Measurements from ENCODE around the gene GSK3B. TPM values are rescaled to one million over a fixed set of nuclear protein-coding genes. Genes with fewer than 3 reads are reported as not detected.

Gene GSK3B
- total RNA-seq, 1 experiment from 2014 or later = 50.0 TPM

DNA sequence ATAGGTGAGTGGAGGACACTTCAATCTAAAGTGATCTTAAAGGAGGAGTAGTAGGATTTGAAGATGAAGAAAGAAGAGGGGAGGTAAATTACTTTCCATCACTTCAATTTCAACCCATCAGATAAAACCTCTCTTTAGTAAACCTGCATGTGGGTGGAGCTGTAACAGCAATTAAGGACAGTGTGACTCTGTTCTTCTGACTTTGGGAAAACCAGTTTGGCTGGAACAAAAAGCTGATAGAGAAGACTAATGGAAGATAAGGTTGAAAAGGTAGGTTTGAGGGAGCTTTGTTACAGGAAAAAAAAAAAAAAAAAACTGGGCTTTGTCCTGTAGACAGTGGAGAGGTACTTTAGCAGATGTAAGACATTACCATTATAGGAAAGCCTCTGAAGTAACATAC, 4.5 kb upstream of the GSK3B start:
- Histone ChIP-seq H3K9me3 (ENCODE audit: control insufficient read depth in 1 of 2, insufficient read depth in 1 of 2, low read depth in 1 of 2, low read length in 2 of 2) (no peaks in the 10 kb centered on the region), H3K36me3 (ENCODE audit: control insufficient read depth in 1 of 2, insufficient read depth in 2 of 2, low read length in 2 of 2) (no peaks in the 10 kb centered on the region), H3K4me3 (replicated peaks in 1 of 2; ENCODE audit: low read depth in 1 of 2, low read length in 2 of 2) (no peak overlapping the region), H2AFZ (ENCODE audit: low read depth, low read length, poor library complexity, severe bottlenecking) (no peak overlapping the region), H3K4me1 (ENCODE audit: control insufficient read depth in 1 of 2, insufficient read depth in 2 of 2, low read length in 2 of 2) (peaks cover 0 to 10% of the 10 kb centered on the region in 2 experiments; a peak in 3 of 4 replicates), H3K27ac (ENCODE audit: low read depth, low read length) (no peak overlapping the region), H3K4me2 (ENCODE audit: low read length) (no peak overlapping the region), H4K20me1 (ENCODE audit: insufficient read depth) (no peaks in the 10 kb centered on the region), H3K9me2 (ENCODE audit: insufficient read depth) (no peaks in the 10 kb centered on the region), H3K9ac (ENCODE audit: low read length) (no peak overlapping the region), H3K79me2 (ENCODE audit: insufficient read depth, low read length) (peaks cover 23% of the 10 kb centered on the region), H3K27me3 (ENCODE audit: insufficient read depth, low read length) (no peaks in the 10 kb centered on the region)
- RAD21 ChIA-PET (ENCODE audit: low non-redundant PET in 1 of 2, low total read pairs in 2 of 2, uncharacterized antibody in 2 of 2, unreplicated experiment in 2 of 2) = no interaction called here
- no peak for ATAC-seq
- BruUV-seq (replicated peaks) = no TSS peak
- TF ChIP-seq CEBPB (IDR thresholded peaks at IDR 0.05; ENCODE audit: low read depth) = no peak
- no peak for TF ChIP-seq SP1 (IDR thresholded peaks at IDR 0.05; ENCODE audit: low read depth)
- no peak for TF ChIP-seq JUND (IDR thresholded peaks at IDR 0.05)
- TF ChIP-seq EGR1 (IDR thresholded peaks at IDR 0.05; ENCODE audit: low read depth) = no peak
- TF ChIP-seq, protein P1, sequence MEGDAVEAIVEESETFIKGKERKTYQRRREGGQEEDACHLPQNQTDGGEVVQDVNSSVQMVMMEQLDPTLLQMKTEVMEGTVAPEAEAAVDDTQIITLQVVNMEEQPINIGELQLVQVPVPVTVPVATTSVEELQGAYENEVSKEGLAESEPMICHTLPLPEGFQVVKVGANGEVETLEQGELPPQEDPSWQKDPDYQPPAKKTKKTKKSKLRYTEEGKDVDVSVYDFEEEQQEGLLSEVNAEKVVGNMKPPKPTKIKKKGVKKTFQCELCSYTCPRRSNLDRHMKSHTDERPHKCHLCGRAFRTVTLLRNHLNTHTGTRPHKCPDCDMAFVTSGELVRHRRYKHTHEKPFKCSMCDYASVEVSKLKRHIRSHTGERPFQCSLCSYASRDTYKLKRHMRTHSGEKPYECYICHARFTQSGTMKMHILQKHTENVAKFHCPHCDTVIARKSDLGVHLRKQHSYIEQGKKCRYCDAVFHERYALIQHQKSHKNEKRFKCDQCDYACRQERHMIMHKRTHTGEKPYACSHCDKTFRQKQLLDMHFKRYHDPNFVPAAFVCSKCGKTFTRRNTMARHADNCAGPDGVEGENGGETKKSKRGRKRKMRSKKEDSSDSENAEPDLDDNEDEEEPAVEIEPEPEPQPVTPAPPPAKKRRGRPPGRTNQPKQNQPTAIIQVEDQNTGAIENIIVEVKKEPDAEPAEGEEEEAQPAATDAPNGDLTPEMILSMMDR (IDR thresholded peaks at IDR 0.05 in 2 of 3, conservative IDR thresholded peaks at IDR 0.05 in 1 of 3; ENCODE audit: borderline replicate concordance in 1 of 3, insufficient read depth in 1 of 3, low read depth in 2 of 3, low read length in 2 of 3) = no peak
- TF ChIP-seq ZFX (IDR thresholded peaks at IDR 0.05) = no peak
- TF ChIP-seq RAD21 (IDR thresholded peaks at IDR 0.05; ENCODE audit: low read depth) = no peak
- TF ChIP-seq, protein P2, sequence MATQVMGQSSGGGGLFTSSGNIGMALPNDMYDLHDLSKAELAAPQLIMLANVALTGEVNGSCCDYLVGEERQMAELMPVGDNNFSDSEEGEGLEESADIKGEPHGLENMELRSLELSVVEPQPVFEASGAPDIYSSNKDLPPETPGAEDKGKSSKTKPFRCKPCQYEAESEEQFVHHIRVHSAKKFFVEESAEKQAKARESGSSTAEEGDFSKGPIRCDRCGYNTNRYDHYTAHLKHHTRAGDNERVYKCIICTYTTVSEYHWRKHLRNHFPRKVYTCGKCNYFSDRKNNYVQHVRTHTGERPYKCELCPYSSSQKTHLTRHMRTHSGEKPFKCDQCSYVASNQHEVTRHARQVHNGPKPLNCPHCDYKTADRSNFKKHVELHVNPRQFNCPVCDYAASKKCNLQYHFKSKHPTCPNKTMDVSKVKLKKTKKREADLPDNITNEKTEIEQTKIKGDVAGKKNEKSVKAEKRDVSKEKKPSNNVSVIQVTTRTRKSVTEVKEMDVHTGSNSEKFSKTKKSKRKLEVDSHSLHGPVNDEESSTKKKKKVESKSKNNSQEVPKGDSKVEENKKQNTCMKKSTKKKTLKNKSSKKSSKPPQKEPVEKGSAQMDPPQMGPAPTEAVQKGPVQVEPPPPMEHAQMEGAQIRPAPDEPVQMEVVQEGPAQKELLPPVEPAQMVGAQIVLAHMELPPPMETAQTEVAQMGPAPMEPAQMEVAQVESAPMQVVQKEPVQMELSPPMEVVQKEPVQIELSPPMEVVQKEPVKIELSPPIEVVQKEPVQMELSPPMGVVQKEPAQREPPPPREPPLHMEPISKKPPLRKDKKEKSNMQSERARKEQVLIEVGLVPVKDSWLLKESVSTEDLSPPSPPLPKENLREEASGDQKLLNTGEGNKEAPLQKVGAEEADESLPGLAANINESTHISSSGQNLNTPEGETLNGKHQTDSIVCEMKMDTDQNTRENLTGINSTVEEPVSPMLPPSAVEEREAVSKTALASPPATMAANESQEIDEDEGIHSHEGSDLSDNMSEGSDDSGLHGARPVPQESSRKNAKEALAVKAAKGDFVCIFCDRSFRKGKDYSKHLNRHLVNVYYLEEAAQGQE (IDR thresholded peaks at IDR 0.05; ENCODE audit: low read depth) = no peak
- no peak for TF ChIP-seq TCF7L2 (IDR thresholded peaks at IDR 0.05; ENCODE audit: borderline replicate concordance, extremely low read depth, insufficient read depth, insufficient read length)
- TF ChIP-seq POLR2A (IDR thresholded peaks at IDR 0.05; ENCODE audit: borderline replicate concordance, extremely low read depth, insufficient read depth, insufficient read length) = no peak
- no peak for TF ChIP-seq ZBTB33 (IDR thresholded peaks at IDR 0.05; ENCODE audit: extremely low read depth, insufficient replicate concordance, low read length)
- TF ChIP-seq FOSL1 (IDR thresholded peaks at IDR 0.05; ENCODE audit: low read depth) = no peak
- TF ChIP-seq POLR2AphosphoS5 (IDR thresholded peaks at IDR 0.05; ENCODE audit: low read depth, low read length) = no peak
- no peak for TF ChIP-seq ELF1 (IDR thresholded peaks at IDR 0.05; ENCODE audit: borderline replicate concordance, low read depth)
- TF ChIP-seq EZH2 (IDR thresholded peaks at IDR 0.05) = no peak
- no peak for TF ChIP-seq SIN3A (IDR thresholded peaks at IDR 0.05; ENCODE audit: low read depth)
- no peak for TF ChIP-seq EZH2phosphoT487 (IDR thresholded peaks at IDR 0.05; ENCODE audit: borderline replicate concordance)
- no peak for TF ChIP-seq YY1 (IDR thresholded peaks at IDR 0.05; ENCODE audit: extremely low read depth, insufficient replicate concordance, low read depth, low read length)
- intact Hi-C loops (cut with micrococcal nuclease) = loop anchor here (10.0 kb wide), 1 partner anchor 634 kb away; the partner anchor contains the start of genes POGLUT1 and TMEM39A
- POLR2A ChIA-PET = no interaction called here
- CTCF ChIA-PET = no interaction called here
- no peak for DNase-seq (ENCODE audit: low read depth, low spot score)

Data from HCT116 (cell line).